Kidney (tissue), 14 donors: ENCODE results near the gene TECTB. TPM values are rescaled to one million over a fixed set of nuclear protein-coding genes. Genes with fewer than 3 reads are reported as not detected.

Experiments used
- DNase-seq, 5 donors: peaks; one replicate each; pipeline ENCODE4 v3.0.0-alpha.2; 2013 to 2020
- FAIRE-seq: peaks from 2 replicates; lab custom pipeline; 2012; peaks lifted over from hg19 to GRCh38; lab: Jason Lieb, UNC
- H3K27ac ChIP-seq, 2 donors: one replicate each; pipeline ENCODE4 v1.7.0; 2013; ENCODE audit warnings: low read depth in 2 of 2, low read length in 2 of 2, inconsistent platforms in 1 of 2
- H3K27me3 ChIP-seq: one replicate; pipeline ENCODE4 v1.7.1; 2013; ENCODE audit warnings: low read length, inconsistent platforms; ENCODE audit not compliant: control insufficient read depth, insufficient read depth
- H3K36me3 ChIP-seq, 3 donors: one replicate each; pipeline versions ENCODE4 v1.7.0 to v1.7.1; 2013; ENCODE audit warnings: low read length in 3 of 3, control low read depth in 1 of 3, inconsistent platforms in 1 of 3; ENCODE audit not compliant: insufficient read depth in 3 of 3, control insufficient read depth in 2 of 3
- H3K4me1 ChIP-seq, 3 donors: one replicate each; pipeline versions ENCODE4 v1.7.0 to v1.7.1; 2013; ENCODE audit warnings: low read length in 3 of 3, inconsistent platforms in 1 of 3, low read depth in 1 of 3; ENCODE audit not compliant: control insufficient read depth in 2 of 3, insufficient read depth in 2 of 3
- H3K4me3 ChIP-seq, 3 donors: one replicate each; pipeline versions ENCODE4 v1.7.0 to v1.8.1; 2013; ENCODE audit warnings: low read length in 3 of 3, control low read depth in 1 of 3, inconsistent platforms in 1 of 3
- H3K9ac ChIP-seq, 3 donors: one replicate each; pipeline versions ENCODE4 v1.7.0 to v1.7.1; 2013; ENCODE audit warnings: low read length in 3 of 3, control low read depth in 1 of 3, inconsistent platforms in 1 of 3
- H3K9me3 ChIP-seq, 3 donors: one replicate each; pipeline versions ENCODE4 v1.7.0 to v1.7.1; 2013; ENCODE audit warnings: low read length in 3 of 3, control low read depth in 1 of 3, inconsistent platforms in 1 of 3; ENCODE audit not compliant: control insufficient read depth in 2 of 3, insufficient read depth in 1 of 3
- intact Hi-C: fragments of 100-400 bp; cut with DNase I; formaldehyde crosslinking; loops from one replicate; pipeline ENCODE4 v1.11.1; 2022
- polyA plus RNA-seq: library from polyadenylated mRNA; stranded (reverse); fragments of 350-450 nt; fragmentation: Illumina TruSeq; extraction: RNeasy Lipid Tissue Mini Kit (QIAGEN cat#74804); gene quantifications from one replicate; pipeline ENCODE4 v1.2.3, GENCODE V29; 2014; ENCODE audit warnings: low read depth, low replicate concordance; ENCODE audit not compliant: insufficient read depth
- total RNA-seq: library from RNA; stranded (reverse); fragmentation: NEBNext Ultra II Directional; extraction: Animal tissue kit (Norgen Biotek cat#: 25700); gene quantifications from one replicate; pipeline ENCODE4 v1.2.1, GENCODE V29; 2021
- TF ChIP-seq, protein P1 (sequence below): IDR thresholded peaks from 3 replicates; pipeline ENCODE4 v1.5.1; 2012; ENCODE audit warnings: mild to moderate bottlenecking, moderate library complexity, borderline replicate concordance; ENCODE audit not compliant: insufficient read depth; ENCODE audit errors: extremely low read depth
- donor health status: control.
- donor health status: control.
- donor health status: control.
- donor health status: control.
- donor health status: control.
- donor health status: DM: yes; HTN: yes; CAD: no.
- donor health status: Normal renal cell carcinoma (clear cell type).

The TECTB gene
- total and polyA plus RNA-seq, 2 donors from 2014 or later = not detected

DNA sequence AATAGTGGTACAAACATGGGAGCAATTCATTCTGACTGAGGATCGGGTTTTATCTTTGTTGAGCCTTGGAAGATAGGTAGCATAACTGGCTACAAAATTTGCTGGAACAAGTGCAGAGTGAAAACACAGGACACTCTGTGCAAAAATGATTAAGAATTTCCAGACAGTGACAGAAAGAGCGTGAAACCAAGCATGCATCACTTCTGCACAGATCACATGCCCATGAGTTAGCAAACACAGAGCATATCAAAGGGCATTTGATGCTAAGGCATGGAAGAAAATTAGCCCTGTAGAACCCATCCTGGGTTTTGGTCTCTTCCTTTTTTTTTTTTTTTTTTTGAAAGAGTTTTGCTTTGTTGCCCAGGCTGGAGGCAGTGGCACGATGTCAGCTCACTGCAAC, 28.3 kb downstream of the TECTB start:
- no peak overlapping the region for H3K27ac ChIP-seq
- H3K4me1 ChIP-seq = no peaks in the 10 kb centered on the region
- no peak overlapping the region for H3K4me3 ChIP-seq
- no peaks in the 10 kb centered on the region for H3K36me3 ChIP-seq
- intact Hi-C loops = no loop called here
- DNase-seq = no peak
- no peak for FAIRE-seq
- no peaks in the 10 kb centered on the region for H3K9me3 ChIP-seq
- TF ChIP-seq, protein P1, sequence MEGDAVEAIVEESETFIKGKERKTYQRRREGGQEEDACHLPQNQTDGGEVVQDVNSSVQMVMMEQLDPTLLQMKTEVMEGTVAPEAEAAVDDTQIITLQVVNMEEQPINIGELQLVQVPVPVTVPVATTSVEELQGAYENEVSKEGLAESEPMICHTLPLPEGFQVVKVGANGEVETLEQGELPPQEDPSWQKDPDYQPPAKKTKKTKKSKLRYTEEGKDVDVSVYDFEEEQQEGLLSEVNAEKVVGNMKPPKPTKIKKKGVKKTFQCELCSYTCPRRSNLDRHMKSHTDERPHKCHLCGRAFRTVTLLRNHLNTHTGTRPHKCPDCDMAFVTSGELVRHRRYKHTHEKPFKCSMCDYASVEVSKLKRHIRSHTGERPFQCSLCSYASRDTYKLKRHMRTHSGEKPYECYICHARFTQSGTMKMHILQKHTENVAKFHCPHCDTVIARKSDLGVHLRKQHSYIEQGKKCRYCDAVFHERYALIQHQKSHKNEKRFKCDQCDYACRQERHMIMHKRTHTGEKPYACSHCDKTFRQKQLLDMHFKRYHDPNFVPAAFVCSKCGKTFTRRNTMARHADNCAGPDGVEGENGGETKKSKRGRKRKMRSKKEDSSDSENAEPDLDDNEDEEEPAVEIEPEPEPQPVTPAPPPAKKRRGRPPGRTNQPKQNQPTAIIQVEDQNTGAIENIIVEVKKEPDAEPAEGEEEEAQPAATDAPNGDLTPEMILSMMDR = no peak
- no peaks in the 10 kb centered on the region for H3K27me3 ChIP-seq
- H3K9ac ChIP-seq = no peak overlapping the region

DNA sequence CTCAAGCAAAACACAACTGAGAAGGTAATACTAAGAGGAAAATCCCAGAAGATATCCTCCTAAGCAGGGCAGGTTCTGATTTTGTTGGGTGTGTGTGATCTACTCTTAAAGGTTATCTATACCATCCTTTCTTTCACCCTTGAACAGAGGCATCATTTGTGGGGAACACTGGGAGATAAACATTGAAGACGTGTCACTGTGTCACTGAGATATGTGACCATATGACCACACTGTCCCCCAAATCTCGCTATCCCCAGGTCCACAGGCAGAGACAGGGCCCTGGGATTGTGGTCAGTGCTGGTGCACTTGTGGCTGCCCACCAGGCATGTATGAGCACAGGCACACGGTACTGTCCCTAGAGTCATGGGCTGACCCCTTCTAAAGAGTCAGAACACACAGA, 30.0 kb downstream of the TECTB start:
- intact Hi-C loops = no loop called here
- TF ChIP-seq, protein P1 = no peak
- no peak overlapping the region for H3K27ac ChIP-seq
- no peaks in the 10 kb centered on the region for H3K9me3 ChIP-seq
- no peak overlapping the region for H3K9ac ChIP-seq
- no peak overlapping the region for H3K4me3 ChIP-seq
- no peaks in the 10 kb centered on the region for H3K27me3 ChIP-seq
- DNase-seq (no peak), FAIRE-seq (no peak)
- no peaks in the 10 kb centered on the region for H3K4me1 ChIP-seq
- H3K36me3 ChIP-seq = no peaks in the 10 kb centered on the region

GRCh38 chr10:112313911-112314310, 30.7 kb downstream of the TECTB start:
- TF ChIP-seq, protein P1 = no peak
- FAIRE-seq = no peak
- Histone ChIP-seq H3K36me3 (no peaks in the 10 kb centered on the region), H3K9me3 (no peaks in the 10 kb centered on the region), H3K4me3 (no peak overlapping the region), H3K9ac (no peak overlapping the region), H3K27me3 (no peaks in the 10 kb centered on the region), H3K4me1 (no peaks in the 10 kb centered on the region), H3K27ac (no peak overlapping the region)
- DNase-seq = no peak
- intact Hi-C loops = no loop called here

- TF ChIP-seq, protein P1 = peak; percentile 89
- DNase-seq = peak; percentile 79 to 84 (median 83)
- H3K9ac ChIP-seq = no peak overlapping the region
- peak; percentile 57 for FAIRE-seq
- intact Hi-C loops = no loop called here
- no peaks in the 10 kb centered on the region for H3K27me3 ChIP-seq
- no peak overlapping the region for H3K4me3 ChIP-seq
- H3K27ac ChIP-seq = no peak overlapping the region
- no peaks in the 10 kb centered on the region for H3K9me3 ChIP-seq
- no peaks in the 10 kb centered on the region for H3K4me1 ChIP-seq
- H3K36me3 ChIP-seq = no peaks in the 10 kb centered on the region
Measured at GRCh38 chr10:112314822-112315474, 31.7 kb downstream of the TECTB start.
